ENCODE results near the gene ZNF654. TPM values are rescaled to one million over a fixed set of nuclear protein-coding genes. Genes with fewer than 3 reads are reported as not detected.
A peak's percentile ranks its signal among the peaks of the same experiment; 100 is the strongest.

ZNF654 gene
- total RNA-seq, 1 experiment from 2014 or later: 5.0 TPM

GRCh38 chr3:88025001-88025552, 34.0 kb upstream of the ZNF654 start:
- Histone ChIP-seq H3K4me3 (ENCODE audit: low read length) (no peak overlapping the region), H3K9ac (ENCODE audit: low read length) (no peak overlapping the region), H3K9me3 (ENCODE audit: low read length) (no peaks in the 10 kb centered on the region), H3F3A (ENCODE audit: low read length, unreplicated experiment) (no peaks in the 10 kb centered on the region), H2AFZ (ENCODE audit: low read length) (no peak overlapping the region), H4K20me1 (ENCODE audit: low read length) (no peaks in the 10 kb centered on the region), H3K79me2 (ENCODE audit: low read length) (no peaks in the 10 kb centered on the region), H3K9me2 (replicated peaks; ENCODE audit: low read length) (no peaks in the 10 kb centered on the region), H3K4me2 (ENCODE audit: low read length) (no peak overlapping the region), H3K27ac (ENCODE audit: low read length) (no peak overlapping the region), H3K27me3 (ENCODE audit: low read length) (no peaks in the 10 kb centered on the region), H3K36me3 (ENCODE audit: low read depth, low read length) (no peaks in the 10 kb centered on the region), H3K4me1 (ENCODE audit: insufficient read depth, low read length) (no peaks in the 10 kb centered on the region)
- no TSS peak for BruUV-seq (replicated peaks)
- ChIA-PET POLR2A (ENCODE audit: unreplicated experiment) (no interaction called here), CTCF (no interaction called here)
- no peak for TF ChIP-seq EZH2phosphoT487 (IDR thresholded peaks at IDR 0.05; ENCODE audit: borderline replicate concordance, low read length)
- no peak for TF ChIP-seq EZH2 (IDR thresholded peaks at IDR 0.05; ENCODE audit: low read length, unreplicated experiment)
- TF ChIP-seq CTCF (conservative IDR thresholded peaks at IDR 0.05; ENCODE audit: low read depth, low read length): no peak
- intact Hi-C loops (cut with micrococcal nuclease): no loop called here
- ATAC-seq (no peak), DNase-seq (no peak)

- Histone ChIP-seq H3K9me3 (ENCODE audit: low read length) (no peaks in the 10 kb centered on the region), H3K36me3 (ENCODE audit: low read depth, low read length) (no peaks in the 10 kb centered on the region), H3K79me2 (ENCODE audit: low read length) (no peaks in the 10 kb centered on the region), H3K9ac (ENCODE audit: low read length) (no peak overlapping the region), H4K20me1 (ENCODE audit: low read length) (no peaks in the 10 kb centered on the region), H3K4me3 (ENCODE audit: low read length) (no peak overlapping the region), H3K4me2 (ENCODE audit: low read length) (no peak overlapping the region), H2AFZ (ENCODE audit: low read length) (no peak overlapping the region), H3K4me1 (ENCODE audit: insufficient read depth, low read length) (peaks cover 9% of the 10 kb centered on the region), H3F3A (ENCODE audit: low read length, unreplicated experiment) (no peaks in the 10 kb centered on the region), H3K9me2 (replicated peaks; ENCODE audit: low read length) (no peaks in the 10 kb centered on the region), H3K27ac (ENCODE audit: low read length) (no peak overlapping the region), H3K27me3 (ENCODE audit: low read length) (no peaks in the 10 kb centered on the region)
- ATAC-seq (no peak), DNase-seq (no peak)
- intact Hi-C loops (cut with micrococcal nuclease): no loop called here
- no TSS peak for BruUV-seq (replicated peaks)
- ChIA-PET CTCF (no interaction called here), POLR2A (ENCODE audit: unreplicated experiment) (no interaction called here)
- TF ChIP-seq CTCF (conservative IDR thresholded peaks at IDR 0.05; ENCODE audit: low read depth, low read length) (no peak), EZH2phosphoT487 (IDR thresholded peaks at IDR 0.05; ENCODE audit: borderline replicate concordance, low read length) (no peak), EZH2 (IDR thresholded peaks at IDR 0.05; ENCODE audit: low read length, unreplicated experiment) (no peak)
Measured at GRCh38 chr3:88028876-88029275, 30.2 kb upstream of the ZNF654 start.

- Histone ChIP-seq H3K9me3 (ENCODE audit: low read length) (no peaks in the 10 kb centered on the region), H3K4me3 (ENCODE audit: low read length) (peak overlapping the region; percentile 56), H3K27ac (ENCODE audit: low read length) (no peak overlapping the region), H3K9ac (ENCODE audit: low read length) (no peak overlapping the region), H3K4me1 (ENCODE audit: insufficient read depth, low read length) (peaks cover 9% of the 10 kb centered on the region), H2AFZ (ENCODE audit: low read length) (peak overlapping the region; percentile 68), H3K9me2 (replicated peaks; ENCODE audit: low read length) (no peaks in the 10 kb centered on the region), H3F3A (ENCODE audit: low read length, unreplicated experiment) (no peaks in the 10 kb centered on the region), H3K27me3 (ENCODE audit: low read length) (no peaks in the 10 kb centered on the region), H3K4me2 (ENCODE audit: low read length) (peak overlapping the region; percentile 77), H3K36me3 (ENCODE audit: low read depth, low read length) (no peaks in the 10 kb centered on the region), H4K20me1 (ENCODE audit: low read length) (no peaks in the 10 kb centered on the region), H3K79me2 (ENCODE audit: low read length) (no peaks in the 10 kb centered on the region)
- no peak for DNase-seq
- TF ChIP-seq CTCF (conservative IDR thresholded peaks at IDR 0.05; ENCODE audit: low read depth, low read length) (no peak), EZH2 (IDR thresholded peaks at IDR 0.05; ENCODE audit: low read length, unreplicated experiment) (no peak), EZH2phosphoT487 (IDR thresholded peaks at IDR 0.05; ENCODE audit: borderline replicate concordance, low read length) (no peak)
- intact Hi-C loops (cut with micrococcal nuclease): loop anchor here (5.0 kb wide), 1 partner anchor 82 kb away; no protein-coding TSS in a partner anchor
- BruUV-seq (replicated peaks): no TSS peak
- CTCF ChIA-PET: no interaction called here
- ATAC-seq: no peak
- POLR2A ChIA-PET (ENCODE audit: unreplicated experiment): no interaction called here
Measured at GRCh38 chr3:88030210-88030609, 28.8 kb upstream of the ZNF654 start.

Data from PC-3 (cell line).